ENCODE results near the gene AFG1L.

- TF ChIP-seq POLR2A (IDR thresholded peaks at IDR 0.05; ENCODE audit: low read depth, low read length) (no peak), TAF1 (IDR thresholded peaks at IDR 0.05; ENCODE audit: borderline replicate concordance, low read depth, low read length) (no peak)
Observed at GRCh38 chr6:108441141-108441540, 146.3 kb downstream of the AFG1L start.
